ENCODE results near the gene ANAPC13.

ANAPC13 gene

DNA sequence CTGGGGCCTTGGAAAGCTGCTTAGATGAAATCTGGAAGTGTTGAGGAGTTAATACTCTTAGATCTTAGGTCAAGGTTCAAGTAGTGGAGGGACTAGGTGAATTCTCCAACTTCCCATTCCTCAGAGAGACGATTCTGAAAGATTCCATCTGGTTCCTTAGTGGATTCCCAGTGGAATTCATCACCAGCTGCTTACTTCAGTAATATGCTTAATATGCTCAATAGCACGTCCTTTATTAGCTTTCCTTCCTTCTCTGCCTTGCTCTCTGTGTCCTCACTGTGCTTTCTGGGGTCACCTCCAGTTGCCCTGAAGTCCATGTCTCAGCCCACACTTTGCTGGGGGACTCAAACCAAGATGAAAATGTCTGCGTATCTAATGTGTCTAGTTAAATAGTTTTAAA lies 31.1 kb upstream of the ANAPC13 start:
- no peak overlapping the region for H3K4me3 ChIP-seq (ENCODE audit: low read length)
- H3K9me2 ChIP-seq (replicated peaks; ENCODE audit: insufficient read depth, low read length) = no peaks in the 10 kb centered on the region
- H3K9ac ChIP-seq (ENCODE audit: low read length) = no peak overlapping the region
- no peak for DNase-seq
- no peaks in the 10 kb centered on the region for H3K9me3 ChIP-seq (replicated peaks; ENCODE audit: insufficient read depth, low read length)
- H3K27me3 ChIP-seq (replicated peaks; ENCODE audit: insufficient read depth, low read length) = no peaks in the 10 kb centered on the region
- TF ChIP-seq, protein P1, sequence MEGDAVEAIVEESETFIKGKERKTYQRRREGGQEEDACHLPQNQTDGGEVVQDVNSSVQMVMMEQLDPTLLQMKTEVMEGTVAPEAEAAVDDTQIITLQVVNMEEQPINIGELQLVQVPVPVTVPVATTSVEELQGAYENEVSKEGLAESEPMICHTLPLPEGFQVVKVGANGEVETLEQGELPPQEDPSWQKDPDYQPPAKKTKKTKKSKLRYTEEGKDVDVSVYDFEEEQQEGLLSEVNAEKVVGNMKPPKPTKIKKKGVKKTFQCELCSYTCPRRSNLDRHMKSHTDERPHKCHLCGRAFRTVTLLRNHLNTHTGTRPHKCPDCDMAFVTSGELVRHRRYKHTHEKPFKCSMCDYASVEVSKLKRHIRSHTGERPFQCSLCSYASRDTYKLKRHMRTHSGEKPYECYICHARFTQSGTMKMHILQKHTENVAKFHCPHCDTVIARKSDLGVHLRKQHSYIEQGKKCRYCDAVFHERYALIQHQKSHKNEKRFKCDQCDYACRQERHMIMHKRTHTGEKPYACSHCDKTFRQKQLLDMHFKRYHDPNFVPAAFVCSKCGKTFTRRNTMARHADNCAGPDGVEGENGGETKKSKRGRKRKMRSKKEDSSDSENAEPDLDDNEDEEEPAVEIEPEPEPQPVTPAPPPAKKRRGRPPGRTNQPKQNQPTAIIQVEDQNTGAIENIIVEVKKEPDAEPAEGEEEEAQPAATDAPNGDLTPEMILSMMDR (IDR thresholded peaks at IDR 0.05; ENCODE audit: low read length) = no peak
- TF ChIP-seq EZH2phosphoT487 (IDR thresholded peaks at IDR 0.05; ENCODE audit: low read length) (no peak), EZH2 (optimal IDR thresholded peaks at IDR 0.05; ENCODE audit: low read depth, low read length) (no peak)
- 0 out of 2 replicates have a peak, but pooled peaks cover 4% of the 10 kb centered on the region for H3K79me2 ChIP-seq (ENCODE audit: low read length)
- H3K27ac ChIP-seq (ENCODE audit: low read length) = no peak overlapping the region
- no peaks in the 10 kb centered on the region for H3K4me1 ChIP-seq (ENCODE audit: low read length)
- no peak overlapping the region for H3K4me2 ChIP-seq (ENCODE audit: low read depth, low read length)
- H3F3A ChIP-seq (ENCODE audit: insufficient read depth, low read length) = no peaks in the 10 kb centered on the region
- H4K20me1 ChIP-seq (ENCODE audit: insufficient read depth, low read length) = no peaks in the 10 kb centered on the region
- no peaks in the 10 kb centered on the region; the same call in 1 of the 2 replicates for H3K36me3 ChIP-seq (replicated peaks; ENCODE audit: insufficient read depth, low read length)
- no peak overlapping the region for H2AFZ ChIP-seq (ENCODE audit: low read length)

DNA sequence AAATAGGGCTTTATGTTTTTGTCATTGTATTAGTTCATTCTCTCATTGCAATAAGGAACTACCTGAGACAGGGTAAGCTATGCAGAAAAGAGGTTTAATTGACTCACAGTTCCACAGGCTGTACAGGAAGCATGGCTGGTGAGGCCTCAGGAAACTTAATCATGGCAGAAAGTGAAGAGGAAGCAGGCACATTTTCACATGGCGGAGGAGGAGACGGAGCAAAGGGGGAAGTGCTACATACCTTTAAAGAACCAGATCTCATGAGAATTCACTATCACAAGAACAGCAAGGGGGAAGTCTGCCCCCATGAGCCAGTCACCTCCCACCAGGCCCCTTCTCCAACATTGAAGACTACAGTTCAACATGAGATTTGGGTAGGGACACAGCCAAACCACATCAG lies 25.7 kb upstream of the ANAPC13 start:
- no peaks in the 10 kb centered on the region for H3K27me3 ChIP-seq (replicated peaks; ENCODE audit: insufficient read depth, low read length)
- H3K4me1 ChIP-seq (ENCODE audit: low read length) = no peaks in the 10 kb centered on the region
- no peak for DNase-seq
- no peak overlapping the region for H3K4me2 ChIP-seq (ENCODE audit: low read depth, low read length)
- no peak overlapping the region for H3K27ac ChIP-seq (ENCODE audit: low read length)
- no peaks in the 10 kb centered on the region for H3F3A ChIP-seq (ENCODE audit: insufficient read depth, low read length)
- H3K36me3 ChIP-seq (replicated peaks; ENCODE audit: insufficient read depth, low read length) = no peaks in the 10 kb centered on the region; the same call in 1 of the 2 replicates
- H3K9me3 ChIP-seq (replicated peaks; ENCODE audit: insufficient read depth, low read length) = no peaks in the 10 kb centered on the region
- no peaks in the 10 kb centered on the region for H4K20me1 ChIP-seq (ENCODE audit: insufficient read depth, low read length)
- H2AFZ ChIP-seq (ENCODE audit: low read length) = no peak overlapping the region
- TF ChIP-seq, protein P1 (IDR thresholded peaks at IDR 0.05; ENCODE audit: low read length) = no peak
- TF ChIP-seq EZH2 (optimal IDR thresholded peaks at IDR 0.05; ENCODE audit: low read depth, low read length) (no peak), EZH2phosphoT487 (IDR thresholded peaks at IDR 0.05; ENCODE audit: low read length) (no peak)
- no peak overlapping the region for H3K4me3 ChIP-seq (ENCODE audit: low read length)
- H3K9me2 ChIP-seq (replicated peaks; ENCODE audit: insufficient read depth, low read length) = no peaks in the 10 kb centered on the region
- no peaks in the 10 kb centered on the region for H3K79me2 ChIP-seq (ENCODE audit: low read length)
- no peak overlapping the region for H3K9ac ChIP-seq (ENCODE audit: low read length)

DNA sequence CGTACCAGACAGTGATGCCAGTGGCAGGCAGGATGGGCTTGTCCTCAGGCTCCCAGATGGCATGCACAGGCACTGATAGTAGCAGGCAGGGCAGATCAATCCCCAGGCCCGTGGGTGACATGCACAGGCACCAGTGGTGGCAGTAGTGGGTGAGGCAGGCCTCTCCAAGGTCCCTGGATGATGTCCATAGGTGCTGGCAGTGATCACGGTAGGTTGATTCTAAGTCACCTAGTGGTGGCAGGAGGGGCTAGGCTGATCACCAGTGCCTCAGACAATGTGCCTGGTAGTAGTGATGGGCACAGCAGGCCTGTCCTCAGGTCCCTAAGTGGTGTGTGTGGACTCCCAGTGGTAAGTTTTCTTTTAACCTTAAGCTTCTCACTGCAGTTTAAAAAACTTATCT lies 19.7 kb upstream of the ANAPC13 start:
- no peaks in the 10 kb centered on the region for H3F3A ChIP-seq (ENCODE audit: insufficient read depth, low read length)
- no peaks in the 10 kb centered on the region for H3K36me3 ChIP-seq (replicated peaks; ENCODE audit: insufficient read depth, low read length)
- no peaks in the 10 kb centered on the region for H3K27me3 ChIP-seq (replicated peaks; ENCODE audit: insufficient read depth, low read length)
- no peaks in the 10 kb centered on the region for H3K9me2 ChIP-seq (replicated peaks; ENCODE audit: insufficient read depth, low read length)
- H3K79me2 ChIP-seq (ENCODE audit: low read length) = peaks cover 60% of the 10 kb centered on the region
- no peak for DNase-seq
- no peak overlapping the region for H3K4me2 ChIP-seq (ENCODE audit: low read depth, low read length)
- H3K9me3 ChIP-seq (replicated peaks; ENCODE audit: insufficient read depth, low read length) = no peaks in the 10 kb centered on the region
- H4K20me1 ChIP-seq (ENCODE audit: insufficient read depth, low read length) = no peaks in the 10 kb centered on the region
- H3K4me3 ChIP-seq (ENCODE audit: low read length) = no peak overlapping the region
- H2AFZ ChIP-seq (ENCODE audit: low read length) = no peak overlapping the region
- TF ChIP-seq EZH2 (optimal IDR thresholded peaks at IDR 0.05; ENCODE audit: low read depth, low read length) = no peak
- no peak for TF ChIP-seq EZH2phosphoT487 (IDR thresholded peaks at IDR 0.05; ENCODE audit: low read length)
- TF ChIP-seq, protein P1 (IDR thresholded peaks at IDR 0.05; ENCODE audit: low read length) = no peak
- no peak overlapping the region for H3K9ac ChIP-seq (ENCODE audit: low read length)
- no peak overlapping the region for H3K27ac ChIP-seq (ENCODE audit: low read length)
- H3K4me1 ChIP-seq (ENCODE audit: low read length) = no peaks in the 10 kb centered on the region
